HG02938 (cell line): Measurements from ENCODE around the gene PCBP1.
"Not testable (repeated sequence)": the region's sequence is repeated elsewhere in the genome, so short reads cannot be mapped to it uniquely, and the experiment has no call there.

ENCODE experiments used
- ATAC-seq: cut with Tn5 transposase; IDR thresholded peaks from one replicate; pipeline ENCODE4 v1.9.1; 2021; ENCODE audit warnings: mild to moderate bottlenecking, moderate library complexity; ENCODE audit not compliant: unreplicated experiment

Gene PCBP1

GRCh38 chr2:70086838-70087701 lies at the start of gene PCBP1:
Gene PCBP1, plus strand, starts transcription at chr2:70087477. Its CDS starts 267 bp downstream, at chr2:70087744.
- ATAC-seq, result peak; percentile 31

- ATAC-seq, result no peak
Observed at GRCh38 chr2:70039366-70039765, 47.9 kb upstream of the PCBP1 start.

GRCh38 chr2:70041663-70042062 lies 45.6 kb upstream of the PCBP1 start:
- ATAC-seq, result no peak

- ATAC-seq, result no peak
Observed at GRCh38 chr2:70042246-70042645, 45.0 kb upstream of the PCBP1 start.

GRCh38 chr2:70043252-70043875 lies 43.9 kb upstream of the PCBP1 start:
- no peak for ATAC-seq

- no peak for ATAC-seq
Observed at GRCh38 chr2:70044290-70045040, 42.8 kb upstream of the PCBP1 start.

- ATAC-seq, result no peak
Observed at GRCh38 chr2:70045405-70045804, 41.9 kb upstream of the PCBP1 start.

GRCh38 chr2:70045932-70046331 lies 41.3 kb upstream of the PCBP1 start:
- ATAC-seq, result no peak

- ATAC-seq, result no peak
Observed at GRCh38 chr2:70046534-70046933, 40.7 kb upstream of the PCBP1 start.

- ATAC-seq, result no peak
Observed at GRCh38 chr2:70047451-70047850, 39.8 kb upstream of the PCBP1 start.

GRCh38 chr2:70049255-70049654 lies 38.0 kb upstream of the PCBP1 start:
- ATAC-seq, result no peak

GRCh38 chr2:70050631-70051425 lies 36.4 kb upstream of the PCBP1 start:
- no peak for ATAC-seq

- ATAC-seq, result not testable (repeated sequence)
Observed at GRCh38 chr2:70055259-70055658, 32.0 kb upstream of the PCBP1 start.

GRCh38 chr2:70061317-70061716 lies 26.0 kb upstream of the PCBP1 start:
- ATAC-seq, result no peak

GRCh38 chr2:70062270-70062669 lies 25.0 kb upstream of the PCBP1 start:
- no peak for ATAC-seq

- no peak for ATAC-seq
Observed at GRCh38 chr2:70068119-70068518, 19.2 kb upstream of the PCBP1 start.

- ATAC-seq, result peak; percentile 77
Observed at GRCh38 chr2:70069049-70069448, 18.2 kb upstream of the PCBP1 start.

GRCh38 chr2:70070542-70071268 lies 16.6 kb upstream of the PCBP1 start:
- peak; percentile 66 for ATAC-seq

GRCh38 chr2:70073493-70073892 lies 13.8 kb upstream of the PCBP1 start:
- ATAC-seq, result no peak

- ATAC-seq, result no peak
Observed at GRCh38 chr2:70078384-70078783, 8.9 kb upstream of the PCBP1 start.
